HG03097 (cell line): ENCODE measurements around the gene EIF4E1B.

Source experiments
- ATAC-seq: cut with Tn5 transposase; IDR thresholded peaks from one replicate; pipeline ENCODE4 v1.9.1; 2021; ENCODE audit not compliant: unreplicated experiment, low FRiP score

The EIF4E1B gene

DNA sequence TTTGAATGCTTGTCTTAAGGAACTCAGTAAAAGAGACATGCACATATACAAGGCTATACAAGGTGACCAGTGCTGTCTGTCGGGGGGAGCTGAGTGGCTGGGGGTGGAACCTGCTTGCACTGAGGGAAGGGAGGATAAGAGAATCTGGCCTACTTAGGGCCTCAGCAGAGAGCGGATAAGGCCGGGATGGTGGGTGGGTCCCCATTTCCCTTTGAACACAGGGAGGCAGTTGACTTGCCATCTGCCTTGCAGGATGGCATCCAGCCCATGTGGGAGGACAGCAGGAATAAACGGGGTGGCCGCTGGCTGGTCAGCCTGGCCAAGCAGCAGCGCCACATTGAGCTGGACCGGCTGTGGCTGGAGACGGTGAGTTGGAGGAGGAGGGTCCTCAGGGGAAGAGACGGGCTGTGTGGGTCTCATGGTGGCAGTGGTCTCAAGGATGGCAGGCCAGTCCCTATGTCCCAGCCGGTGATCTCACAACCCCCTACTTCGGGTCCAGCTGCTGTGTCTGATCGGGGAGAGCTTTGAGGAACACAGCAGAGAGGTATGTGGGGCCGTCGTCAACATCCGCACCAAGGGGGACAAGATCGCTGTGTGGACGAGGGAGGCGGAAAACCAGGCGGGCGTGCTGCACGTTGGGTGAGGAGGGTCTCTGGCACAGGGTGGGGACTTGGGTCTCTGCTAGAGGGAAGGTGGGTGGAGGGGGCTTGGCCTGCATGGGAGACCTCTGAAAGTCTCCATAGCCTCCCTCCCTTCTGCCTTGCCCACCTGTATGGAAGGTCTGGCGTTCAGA lies 14.6 kb downstream of the EIF4E1B start:
- no peak for ATAC-seq

DNA sequence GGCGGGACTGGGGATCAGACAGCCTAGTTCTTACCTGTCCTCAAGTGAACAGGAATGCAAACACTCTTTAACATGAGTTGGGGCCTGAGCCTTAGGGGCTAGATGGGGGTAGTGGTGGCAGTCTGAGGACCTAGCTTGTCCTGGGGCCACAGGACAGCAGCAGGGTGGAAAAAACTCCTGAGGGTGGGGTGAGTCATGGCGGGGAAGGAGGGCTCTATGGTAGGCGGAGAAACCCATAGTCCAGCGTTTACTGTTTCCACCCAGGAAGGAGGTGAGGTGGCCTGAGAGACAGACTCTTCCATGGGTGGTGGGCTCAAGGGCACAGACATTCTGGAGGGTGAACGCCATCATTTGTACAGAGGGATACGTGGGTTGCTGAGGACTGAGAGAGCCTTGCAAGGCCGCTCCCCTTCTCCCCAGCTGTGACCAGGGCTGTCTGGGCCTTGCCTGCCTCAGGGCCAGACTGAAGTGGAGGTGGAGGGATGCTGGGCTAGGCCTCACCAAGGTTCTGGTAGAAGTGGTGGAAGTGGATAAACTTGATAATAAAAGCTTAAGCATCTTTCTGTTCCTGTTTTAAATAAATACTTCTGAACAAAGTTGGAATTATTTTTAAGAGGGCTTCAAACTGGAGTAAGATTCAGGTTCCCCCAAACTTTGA lies 15.7 kb downstream of the EIF4E1B start:
- no peak for ATAC-seq

DNA sequence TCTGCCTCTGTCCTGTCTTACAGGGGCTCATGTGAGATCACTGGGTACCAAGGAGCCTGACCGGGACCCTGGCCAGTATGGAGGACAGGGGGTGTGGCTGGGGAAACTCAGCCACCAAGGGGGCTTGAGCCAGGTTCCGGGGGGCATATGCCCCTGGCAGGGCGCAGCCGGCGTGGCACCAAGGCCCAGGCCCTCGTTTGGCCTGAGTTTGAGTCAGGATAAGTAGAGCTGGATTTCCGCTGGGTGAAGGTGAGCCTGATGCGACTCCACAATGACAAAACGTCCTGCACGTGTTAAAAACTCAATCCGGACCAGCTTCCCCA lies 16.2 kb downstream of the EIF4E1B start:
- no peak for ATAC-seq

DNA sequence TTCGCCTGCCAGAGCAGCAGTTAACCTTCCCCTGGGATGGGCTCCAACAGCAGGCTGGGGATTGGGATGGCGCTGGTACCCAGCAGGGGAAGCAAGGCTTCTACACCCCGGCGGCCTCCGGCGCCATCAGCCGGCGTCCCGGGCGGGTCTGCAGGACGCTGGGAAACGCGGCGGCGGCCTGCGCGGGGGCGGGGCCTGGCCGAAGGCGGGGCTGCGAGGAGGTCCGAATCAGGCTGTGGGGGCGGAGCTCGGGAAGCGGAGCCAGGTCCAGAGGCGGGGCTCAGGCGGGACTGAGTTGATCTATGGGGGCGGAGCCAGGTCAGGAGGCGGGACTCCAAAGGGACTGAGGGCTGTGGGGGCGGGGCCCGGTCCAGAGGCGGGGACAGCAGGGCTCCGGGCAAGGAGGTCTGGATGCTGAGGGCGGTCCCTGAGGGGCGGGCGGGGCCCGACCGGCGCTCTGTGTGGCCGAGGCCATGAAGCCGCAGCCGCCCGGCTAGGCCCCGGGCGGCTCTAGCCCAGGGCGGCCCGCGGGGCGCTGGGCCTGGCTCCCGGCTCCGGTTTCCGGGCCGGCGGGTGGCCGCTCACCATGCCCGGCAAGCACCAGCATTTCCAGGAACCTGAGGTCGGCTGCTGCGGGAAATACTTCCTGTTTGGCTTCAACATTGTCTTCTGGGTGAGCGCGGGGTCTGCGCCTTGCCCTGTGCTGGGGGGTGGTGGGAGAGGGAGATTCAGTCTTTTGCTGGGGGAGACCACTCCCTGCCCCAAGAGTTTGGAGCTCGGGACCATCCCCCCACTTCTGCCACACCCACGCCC lies 16.8 kb downstream of the EIF4E1B start, which contains the start of gene TSPAN17:
TSPAN17 (plus strand) TSS at position 455 of the 813 bp plus-strand sequence; CDS start at position 587, 132 bp downstream.
- ATAC-seq = peak; percentile 94

DNA sequence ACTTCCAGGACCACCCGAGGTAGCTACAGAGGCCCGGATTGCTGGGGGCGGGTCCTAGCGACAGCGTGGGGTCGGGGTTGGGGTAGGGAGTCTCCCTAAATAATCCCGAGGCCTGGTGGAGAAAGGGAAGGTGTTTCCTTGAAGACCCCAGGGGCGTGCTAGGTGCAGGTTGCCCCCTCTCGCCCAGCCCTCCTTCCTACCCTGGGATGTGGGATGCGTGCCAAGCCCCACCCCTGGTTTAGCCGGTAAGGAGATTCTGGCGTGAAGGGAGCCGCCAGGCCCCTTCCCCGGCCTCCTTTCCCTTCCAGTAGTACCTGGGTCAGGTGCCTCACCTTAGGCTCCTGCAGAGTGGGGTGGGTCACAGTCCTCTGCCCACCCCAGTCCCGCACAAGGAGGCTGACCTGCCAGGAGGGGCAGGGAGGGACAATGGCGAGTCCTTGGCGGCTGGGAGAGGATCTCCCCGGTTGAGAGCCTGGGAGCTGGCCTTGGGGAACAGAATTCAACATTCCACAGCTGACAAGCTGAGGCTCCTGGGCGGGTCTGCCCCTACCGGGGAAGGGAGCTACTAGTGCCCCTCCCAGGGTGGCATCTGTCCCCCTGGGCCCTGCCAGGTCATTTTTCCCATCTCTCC lies 17.5 kb downstream of the EIF4E1B start:
- no peak for ATAC-seq

DNA sequence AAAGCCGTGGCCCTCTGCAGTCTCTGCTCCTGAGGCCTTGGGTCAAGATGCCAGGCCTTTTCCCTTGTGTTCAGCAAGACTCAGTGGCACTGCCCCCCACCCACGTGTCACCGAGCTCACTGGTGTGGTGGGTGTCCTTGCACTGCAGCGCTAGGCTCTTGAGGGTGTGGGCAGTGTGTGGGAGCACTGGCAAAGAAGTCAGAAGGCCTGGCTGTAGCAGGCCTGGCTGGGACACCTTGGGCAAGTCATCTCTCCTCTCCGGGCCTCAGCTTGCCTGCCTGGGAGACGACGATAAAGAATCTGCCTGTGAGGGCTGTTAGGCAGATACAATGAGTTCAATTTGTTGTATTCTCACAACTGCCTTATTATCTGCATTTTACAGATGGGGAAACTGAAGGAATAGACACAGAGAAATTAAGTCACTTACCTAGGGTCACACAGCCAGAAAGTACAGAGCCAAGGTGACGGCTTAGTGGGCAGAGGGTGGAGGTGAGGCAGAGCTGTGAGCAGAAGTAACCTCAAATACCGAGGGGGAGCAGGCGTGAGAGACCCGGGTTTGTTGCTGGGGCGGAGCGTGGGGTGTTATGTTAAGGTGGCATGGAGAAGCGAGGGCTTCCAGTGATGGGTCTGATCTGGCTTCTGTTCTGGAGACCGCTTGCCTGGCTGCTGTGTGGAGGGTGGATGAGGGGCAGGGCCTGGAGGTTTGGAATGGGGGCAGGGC lies 18.2 kb downstream of the EIF4E1B start:
- ATAC-seq = no peak

DNA sequence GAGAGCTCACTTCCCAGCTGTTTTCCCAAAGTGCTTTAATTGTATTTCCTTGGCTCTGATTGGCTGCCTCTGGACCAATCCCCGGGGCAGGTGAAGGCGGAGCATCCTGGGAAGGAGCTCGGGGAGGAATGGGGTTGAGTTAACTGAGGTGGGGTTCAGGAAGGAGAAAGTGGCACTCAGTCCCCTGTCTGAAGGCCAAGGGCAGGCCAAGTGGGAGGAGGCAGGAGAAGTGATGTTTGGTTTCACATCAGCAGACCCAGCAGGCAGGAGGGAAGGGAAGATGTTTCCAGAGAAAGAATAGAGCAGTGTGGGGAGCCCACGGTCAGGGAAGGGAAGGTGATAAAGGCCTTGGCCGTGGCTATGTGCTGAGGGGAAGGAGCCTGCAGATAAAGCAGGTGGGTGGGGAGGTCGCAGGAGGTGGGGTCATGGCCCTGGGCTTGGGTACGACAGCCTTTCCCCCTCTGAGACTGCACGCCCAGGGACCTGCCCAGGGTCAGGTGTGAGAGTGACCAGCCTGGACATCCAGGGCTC lies 19.9 kb downstream of the EIF4E1B start:
- ATAC-seq = no peak

DNA sequence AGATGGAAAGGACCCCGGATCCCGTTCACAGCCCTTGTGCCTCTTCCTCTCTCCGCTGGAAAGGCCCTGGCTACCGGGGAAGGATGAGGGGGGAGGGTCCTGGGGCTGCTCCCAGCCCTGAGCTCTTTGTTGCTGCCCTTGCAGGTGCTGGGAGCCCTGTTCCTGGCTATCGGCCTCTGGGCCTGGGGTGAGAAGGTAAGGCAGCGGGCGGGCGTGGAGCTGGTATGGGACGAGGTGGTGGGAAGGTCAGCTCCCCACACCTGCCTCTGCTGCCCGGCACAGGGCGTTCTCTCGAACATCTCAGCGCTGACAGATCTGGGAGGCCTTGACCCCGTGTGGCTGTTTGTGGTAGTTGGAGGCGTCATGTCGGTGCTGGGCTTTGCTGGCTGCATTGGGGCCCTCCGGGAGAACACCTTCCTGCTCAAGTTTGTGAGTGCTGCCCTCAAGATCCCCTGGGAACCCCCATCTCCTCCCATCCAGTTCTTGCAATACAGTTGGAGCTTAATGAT lies 21.1 kb downstream of the EIF4E1B start:
- no peak for ATAC-seq

DNA sequence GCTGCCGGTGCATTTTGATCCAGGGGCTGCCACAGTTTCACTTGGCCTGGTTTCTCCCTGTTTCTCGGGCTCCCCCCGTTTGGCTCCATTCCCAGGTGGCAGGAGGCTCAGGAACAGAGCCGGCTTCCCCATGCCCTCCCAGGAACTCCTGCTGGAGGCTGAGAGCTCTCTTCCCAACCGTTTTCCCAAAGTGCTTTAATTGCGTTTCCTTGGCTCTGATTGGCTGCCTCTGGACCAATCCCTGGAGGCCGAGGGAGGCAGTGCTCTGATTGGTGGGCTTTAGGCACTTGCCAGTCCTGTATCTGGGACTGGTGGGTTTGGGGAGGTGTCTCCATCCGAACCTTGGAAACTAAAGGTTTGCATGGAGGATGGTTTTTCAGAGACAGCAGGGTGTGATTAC lies 21.7 kb downstream of the EIF4E1B start:
- no peak for ATAC-seq

DNA sequence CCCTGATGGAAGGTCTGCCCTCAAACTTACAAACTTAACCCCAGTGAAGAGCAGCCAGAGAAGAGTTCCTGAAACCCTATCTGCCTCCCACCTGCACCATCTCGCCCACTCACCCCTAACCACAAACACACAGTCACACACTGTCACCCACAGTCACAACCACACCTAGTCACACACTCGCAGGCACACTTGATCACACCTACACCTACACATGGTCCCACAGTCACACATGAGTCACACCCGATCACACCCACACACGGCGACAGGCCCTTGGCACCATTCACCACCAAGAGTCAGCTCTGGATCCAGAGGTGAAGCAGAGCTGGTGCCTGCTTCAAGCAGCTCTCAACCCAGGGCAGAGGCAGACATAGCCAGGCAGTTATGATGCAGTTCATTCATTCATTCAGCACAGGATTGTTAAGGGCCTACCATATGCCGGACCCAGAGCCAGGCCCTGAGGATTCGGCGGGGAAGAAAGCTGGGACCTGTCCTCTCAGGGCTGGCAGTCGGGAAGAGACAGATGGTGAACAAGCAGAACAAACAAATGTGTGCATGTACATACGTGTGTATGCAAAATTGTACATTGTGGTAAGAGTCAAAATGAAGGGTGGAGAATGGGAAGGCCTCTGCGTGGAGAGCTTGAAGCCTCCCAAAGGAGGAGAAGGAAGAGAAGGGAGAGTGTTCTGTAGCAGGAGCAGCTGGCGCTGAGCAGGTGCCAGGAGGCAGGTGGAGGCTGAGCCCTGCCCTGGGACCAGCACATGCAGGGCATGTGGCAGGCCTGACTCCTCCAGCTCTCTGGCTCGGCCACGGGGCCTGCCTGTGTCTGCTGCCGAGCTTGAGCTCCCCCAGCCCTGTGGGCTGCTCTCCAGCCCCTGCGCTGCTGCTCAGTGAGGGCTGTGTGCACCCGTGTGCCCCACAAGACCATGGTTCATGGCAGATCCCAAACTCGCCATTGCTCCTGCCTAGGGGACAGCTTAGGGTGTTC lies 23.2 kb downstream of the EIF4E1B start:
- ATAC-seq = no peak

DNA sequence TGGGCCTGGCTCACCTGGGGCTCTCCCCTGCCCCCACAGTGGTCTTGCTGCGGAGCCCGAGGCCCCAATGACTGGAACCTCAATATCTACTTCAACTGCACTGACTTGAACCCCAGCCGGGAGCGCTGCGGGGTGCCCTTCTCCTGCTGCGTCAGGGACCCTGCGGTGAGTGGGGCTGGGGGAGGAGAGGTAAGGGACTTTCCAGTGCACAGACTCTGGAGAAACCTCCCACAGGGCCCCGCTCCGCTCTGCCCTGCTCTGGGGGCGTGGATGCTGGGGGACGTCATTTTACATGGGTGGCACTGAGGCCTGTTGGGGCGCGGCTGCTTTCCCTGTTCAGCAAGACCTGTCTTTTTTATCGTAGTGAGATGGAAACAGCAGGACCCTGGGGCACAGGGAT lies 24.4 kb downstream of the EIF4E1B start:
- no peak for ATAC-seq

DNA sequence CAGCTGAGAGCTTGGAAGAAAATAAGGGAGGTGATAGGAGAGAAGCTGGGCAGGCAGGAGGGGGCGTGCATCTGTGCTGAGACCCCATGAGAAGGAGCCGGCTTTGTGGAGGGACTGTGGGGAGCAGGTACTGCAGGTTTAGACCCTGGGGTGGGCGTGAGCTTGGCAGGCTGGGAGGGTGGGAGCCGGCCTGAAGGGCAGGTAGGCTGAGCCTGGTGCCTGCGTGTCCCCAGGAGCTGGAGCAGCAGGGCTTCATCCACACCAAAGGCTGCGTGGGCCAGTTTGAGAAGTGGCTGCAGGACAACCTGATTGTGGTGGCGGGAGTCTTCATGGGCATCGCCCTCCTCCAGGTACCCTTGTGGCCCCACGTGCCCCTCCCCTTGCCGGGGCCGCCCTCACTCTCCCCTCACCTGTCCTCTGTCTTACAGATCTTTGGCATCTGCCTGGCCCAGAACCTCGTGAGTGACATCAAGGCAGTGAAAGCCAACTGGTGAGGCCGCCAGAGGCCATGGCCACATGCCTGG lies 26.1 kb downstream of the EIF4E1B start:
- no peak for ATAC-seq

DNA sequence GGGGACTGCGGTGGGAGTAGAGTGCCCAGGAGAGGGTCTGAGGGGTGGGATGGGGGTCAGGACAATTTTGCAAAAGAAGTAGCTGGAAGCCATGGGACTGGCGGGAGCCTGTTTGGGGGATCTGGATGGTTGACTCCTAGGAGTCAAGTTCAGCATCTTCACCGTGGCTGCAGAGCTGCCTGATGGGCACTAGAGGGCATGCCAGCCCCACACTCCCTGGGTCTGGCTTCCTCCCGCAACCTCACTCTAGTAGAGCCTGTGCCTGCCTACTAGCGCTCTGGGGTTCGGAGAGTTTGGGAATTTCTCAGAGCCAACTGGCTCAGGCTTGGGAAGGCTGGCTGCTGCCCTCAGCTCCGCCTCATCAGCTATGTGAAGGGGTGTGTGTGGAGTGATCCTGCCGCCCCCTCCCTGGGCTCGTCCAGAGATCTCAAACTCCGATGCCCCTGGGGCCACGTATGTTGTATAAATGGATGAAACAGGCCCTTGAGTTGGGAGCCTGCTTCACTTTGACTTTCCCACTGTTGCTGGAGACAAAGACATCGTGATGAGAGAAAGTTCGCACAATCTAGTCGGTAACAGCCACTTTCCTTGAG lies 27.6 kb downstream of the EIF4E1B start:
- ATAC-seq = peak; percentile 43

DNA sequence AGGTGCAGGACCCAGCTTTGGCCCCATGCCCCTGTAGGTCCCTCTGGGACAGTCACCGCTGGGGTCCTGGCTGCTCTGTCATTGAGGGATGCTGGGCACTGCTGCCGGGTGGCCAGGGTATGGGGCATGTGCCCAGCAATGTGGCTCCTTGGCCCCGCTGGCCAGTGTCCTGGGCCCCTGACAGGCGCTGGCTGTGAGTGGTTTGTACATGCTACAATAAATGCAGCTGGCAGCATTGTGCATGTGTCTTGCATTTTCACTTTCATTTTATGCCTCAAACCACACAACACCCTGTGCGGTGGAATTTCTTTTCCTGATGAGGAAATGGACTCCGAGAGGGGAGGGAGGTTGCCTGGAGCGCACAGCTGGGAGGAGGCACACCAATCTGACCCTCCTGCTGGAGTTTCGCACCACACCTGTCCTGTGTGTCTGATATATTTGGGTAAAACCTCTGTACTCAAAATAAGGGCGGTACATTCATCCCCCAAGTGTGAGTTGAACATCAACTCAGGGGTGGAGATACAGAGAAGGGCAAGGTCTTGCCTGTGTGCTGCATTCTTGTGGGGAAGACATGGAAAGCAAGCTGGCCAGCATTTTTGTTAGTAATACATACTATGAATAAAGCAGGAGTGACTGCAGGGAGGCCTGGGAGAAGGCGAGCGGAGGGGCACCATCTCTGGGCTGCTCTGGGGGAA lies 28.5 kb downstream of the EIF4E1B start:
- ATAC-seq = no peak

DNA sequence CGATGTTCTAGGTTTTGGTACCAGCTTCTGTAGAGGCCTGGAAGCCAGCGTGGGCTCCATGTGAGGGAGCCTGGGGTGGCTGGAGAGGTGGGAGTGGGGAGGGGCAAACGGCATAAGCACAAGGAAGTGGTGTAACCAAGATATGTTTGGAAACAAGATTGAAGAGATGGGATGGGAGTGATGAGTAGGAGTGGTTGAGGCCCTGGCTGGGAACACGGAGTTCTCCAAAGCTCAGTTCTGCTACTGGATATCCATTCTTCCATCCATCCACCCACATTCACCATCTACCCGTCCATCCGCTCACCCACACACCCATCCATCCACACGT lies 29.0 kb downstream of the EIF4E1B start:
- no peak for ATAC-seq

DNA sequence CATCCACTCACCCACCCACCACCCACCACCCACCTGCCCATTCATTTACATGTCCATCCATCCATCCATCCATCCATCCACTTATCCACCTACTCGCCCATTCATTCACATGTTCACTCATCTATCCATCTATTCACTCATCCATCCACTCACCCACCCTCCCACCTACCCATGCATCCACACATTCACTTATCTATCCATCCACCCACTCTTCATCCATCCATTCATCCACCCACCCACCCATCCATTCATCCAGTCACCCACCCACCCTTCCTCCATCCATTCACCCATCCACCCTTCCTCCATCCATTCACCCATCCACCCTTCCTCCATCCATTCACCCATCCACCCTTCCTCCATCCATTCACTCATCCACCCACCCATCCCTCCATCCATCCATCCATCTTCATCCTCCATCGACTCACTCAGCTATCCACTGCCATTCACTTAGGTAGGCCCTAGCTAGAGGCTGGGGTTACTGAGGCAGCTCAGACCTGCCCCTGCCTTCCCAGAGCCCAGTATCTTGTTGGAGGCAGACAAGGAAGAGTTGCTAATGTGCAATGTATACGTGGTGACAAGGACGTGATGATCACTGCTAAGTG lies 29.5 kb downstream of the EIF4E1B start:
- ATAC-seq = no peak

DNA sequence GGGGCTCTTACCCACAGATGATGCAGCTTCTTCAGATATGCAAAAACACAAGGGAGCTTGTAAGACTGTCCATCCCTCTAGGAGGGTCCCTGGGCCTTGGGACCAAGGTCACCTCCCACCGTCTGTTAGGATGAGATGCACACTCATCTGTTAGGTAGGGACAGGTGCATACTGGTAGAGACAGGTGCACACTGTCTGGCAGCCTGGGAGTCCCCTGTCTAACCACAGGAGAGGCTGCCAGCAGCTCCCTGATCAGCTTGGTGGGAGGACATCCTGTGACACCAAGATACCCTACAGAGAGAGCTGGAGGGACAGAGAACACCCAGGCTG lies 30.0 kb downstream of the EIF4E1B start:
- ATAC-seq = no peak
